ENCODE data around the gene LRMDA. TPM values are rescaled to one million over a fixed set of nuclear protein-coding genes. Genes with fewer than 3 reads are reported as not detected.

Gene LRMDA
- total RNA-seq, 3 donors from 2014 or later, result 8.3 to 17.1 (median 11.1) TPM

GRCh38 chr10:76041551-76041950, 610.1 kb downstream of the LRMDA start:
- intact Hi-C loops (cut with DNase I; ENCODE audit: low total_unique reads), result no loop called here
- Histone ChIP-seq H3K4me1 (no peaks in the 10 kb centered on the region), H3K27ac (no peak overlapping the region), H3K27me3 (no peaks in the 10 kb centered on the region), H3K9me3 (peaks cover 9 to 10% of the 10 kb centered on the region in 2 donors), H3K4me3 (no peak overlapping the region), H3K36me3 (no peaks in the 10 kb centered on the region)
- DNase-seq (ENCODE audit: low spot score in 2 of 2), result no peak
- no peak for TF ChIP-seq POLR2AphosphoS5 (IDR thresholded peaks at IDR 0.05)
- TF ChIP-seq POLR2A (IDR thresholded peaks at IDR 0.05), result no peak
- TF ChIP-seq, protein P1, sequence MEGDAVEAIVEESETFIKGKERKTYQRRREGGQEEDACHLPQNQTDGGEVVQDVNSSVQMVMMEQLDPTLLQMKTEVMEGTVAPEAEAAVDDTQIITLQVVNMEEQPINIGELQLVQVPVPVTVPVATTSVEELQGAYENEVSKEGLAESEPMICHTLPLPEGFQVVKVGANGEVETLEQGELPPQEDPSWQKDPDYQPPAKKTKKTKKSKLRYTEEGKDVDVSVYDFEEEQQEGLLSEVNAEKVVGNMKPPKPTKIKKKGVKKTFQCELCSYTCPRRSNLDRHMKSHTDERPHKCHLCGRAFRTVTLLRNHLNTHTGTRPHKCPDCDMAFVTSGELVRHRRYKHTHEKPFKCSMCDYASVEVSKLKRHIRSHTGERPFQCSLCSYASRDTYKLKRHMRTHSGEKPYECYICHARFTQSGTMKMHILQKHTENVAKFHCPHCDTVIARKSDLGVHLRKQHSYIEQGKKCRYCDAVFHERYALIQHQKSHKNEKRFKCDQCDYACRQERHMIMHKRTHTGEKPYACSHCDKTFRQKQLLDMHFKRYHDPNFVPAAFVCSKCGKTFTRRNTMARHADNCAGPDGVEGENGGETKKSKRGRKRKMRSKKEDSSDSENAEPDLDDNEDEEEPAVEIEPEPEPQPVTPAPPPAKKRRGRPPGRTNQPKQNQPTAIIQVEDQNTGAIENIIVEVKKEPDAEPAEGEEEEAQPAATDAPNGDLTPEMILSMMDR (IDR thresholded peaks at IDR 0.05), result no peak

- Histone ChIP-seq H3K9me3 (peaks cover 9% of the 10 kb centered on the region in 2 donors), H3K36me3 (no peaks in the 10 kb centered on the region), H3K4me3 (no peak overlapping the region), H3K27ac (no peak overlapping the region), H3K4me1 (no peaks in the 10 kb centered on the region), H3K27me3 (no peaks in the 10 kb centered on the region)
- DNase-seq (ENCODE audit: low spot score in 2 of 2), result no peak
- no peak for TF ChIP-seq POLR2A (IDR thresholded peaks at IDR 0.05)
- TF ChIP-seq, protein P1 (IDR thresholded peaks at IDR 0.05), result no peak
- no peak for TF ChIP-seq POLR2AphosphoS5 (IDR thresholded peaks at IDR 0.05)
- intact Hi-C loops (cut with DNase I; ENCODE audit: low total_unique reads), result no loop called here
These were observed 611.8 kb downstream of the LRMDA start for GRCh38 chr10:76043261-76043660.

- no peaks in the 10 kb centered on the region for H3K4me1 ChIP-seq
- no peaks in the 10 kb centered on the region for H3K36me3 ChIP-seq
- intact Hi-C loops (cut with DNase I; ENCODE audit: low total_unique reads), result no loop called here
- H3K27me3 ChIP-seq, result no peaks in the 10 kb centered on the region
- TF ChIP-seq POLR2A (IDR thresholded peaks at IDR 0.05), result no peak
- no peak for TF ChIP-seq POLR2AphosphoS5 (IDR thresholded peaks at IDR 0.05)
- TF ChIP-seq, protein P1 (IDR thresholded peaks at IDR 0.05), result no peak
- H3K9me3 ChIP-seq, result no peaks in the 10 kb centered on the region
- DNase-seq (ENCODE audit: low spot score in 2 of 2), result no peak
- H3K4me3 ChIP-seq, result no peak overlapping the region
- H3K27ac ChIP-seq, result no peak overlapping the region
These were observed 613.3 kb downstream of the LRMDA start for GRCh38 chr10:76044751-76045150.

- no peak overlapping the region for H3K27ac ChIP-seq
- H3K36me3 ChIP-seq, result no peaks in the 10 kb centered on the region
- TF ChIP-seq POLR2AphosphoS5 (IDR thresholded peaks at IDR 0.05) (no peak), POLR2A (IDR thresholded peaks at IDR 0.05) (no peak)
- TF ChIP-seq, protein P1 (IDR thresholded peaks at IDR 0.05), result no peak
- no peak for DNase-seq (ENCODE audit: low spot score in 2 of 2)
- H3K9me3 ChIP-seq, result no peaks in the 10 kb centered on the region
- intact Hi-C loops (cut with DNase I; ENCODE audit: low total_unique reads), result no loop called here
- no peak overlapping the region for H3K4me3 ChIP-seq
- H3K4me1 ChIP-seq, result no peaks in the 10 kb centered on the region
- no peaks in the 10 kb centered on the region for H3K27me3 ChIP-seq
These were observed 613.8 kb downstream of the LRMDA start for GRCh38 chr10:76045174-76045573.

DNA sequence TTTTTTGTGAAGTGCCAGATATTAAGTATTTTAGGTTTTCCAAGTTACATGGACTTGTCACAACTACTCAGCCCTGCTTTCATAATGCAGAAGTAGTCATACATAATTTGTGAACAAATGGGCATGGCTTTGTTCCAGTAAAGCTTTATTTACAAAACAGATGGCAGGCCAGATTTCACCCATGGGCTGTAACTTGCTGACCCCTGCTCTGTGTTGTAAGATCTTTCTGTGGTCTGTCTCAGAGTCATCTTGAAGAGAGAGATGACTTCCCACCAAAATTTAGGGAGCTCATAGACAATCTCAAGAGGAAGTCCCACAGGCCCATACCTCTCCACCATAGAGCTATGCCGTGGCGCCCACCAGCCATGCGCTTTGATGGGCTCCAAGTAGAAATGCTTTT, 616.1 kb downstream of the LRMDA start:
- H3K4me1 ChIP-seq, result no peaks in the 10 kb centered on the region

More for the DNA sequence above, 616.1 kb downstream of the LRMDA start:
- no peak for DNase-seq (ENCODE audit: low spot score in 2 of 2)
- H3K9me3 ChIP-seq, result no peaks in the 10 kb centered on the region
- TF ChIP-seq, protein P1 (IDR thresholded peaks at IDR 0.05), result no peak
- no peak for TF ChIP-seq POLR2AphosphoS5 (IDR thresholded peaks at IDR 0.05)
- intact Hi-C loops (cut with DNase I; ENCODE audit: low total_unique reads), result no loop called here
- H3K4me3 ChIP-seq, result no peak overlapping the region
- H3K36me3 ChIP-seq, result no peaks in the 10 kb centered on the region
- H3K27ac ChIP-seq, result no peak overlapping the region
- H3K27me3 ChIP-seq, result no peaks in the 10 kb centered on the region
